GM12801 (cell line): ENCODE results near the gene ZBED4.

ENCODE experiments used
- CTCF ChIP-seq: IDR thresholded peaks from one replicate; pipeline ENCODE4 v1.5.1; 2011; ENCODE audit warnings: control low read depth; ENCODE audit not compliant: insufficient read length; ENCODE audit errors: extremely low read depth

The ZBED4 gene

GRCh38 chr22:49852898-49853894, at the start of gene ZBED4:
Gene ZBED4, plus strand, starts transcription at chr22:49853844. Its CDS starts 29,819 bp downstream, at chr22:49883663.
- no peak for TF ChIP-seq CTCF

DNA sequence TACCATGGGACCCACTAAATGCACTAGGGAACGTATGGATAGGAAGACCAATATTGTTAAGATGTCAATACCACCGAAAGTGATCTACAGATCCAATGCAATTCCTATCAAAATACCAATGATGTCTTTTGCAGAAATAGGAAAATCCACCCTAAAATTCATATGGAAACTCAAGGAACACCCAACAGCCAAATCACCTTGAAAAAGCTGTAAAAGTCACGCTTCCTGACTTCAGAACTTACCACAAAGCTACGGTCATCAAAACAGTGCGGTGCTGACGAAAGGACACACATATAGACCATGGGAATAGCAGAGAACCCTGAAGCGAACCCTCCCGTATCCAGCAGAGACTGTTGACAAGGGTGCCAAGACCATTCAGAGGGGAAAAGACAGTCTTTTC, 46.5 kb upstream of the ZBED4 start:
- no peak for TF ChIP-seq CTCF

- no peak for TF ChIP-seq CTCF
Measured at GRCh38 chr22:49807780-49808708, 45.6 kb upstream of the ZBED4 start.

DNA sequence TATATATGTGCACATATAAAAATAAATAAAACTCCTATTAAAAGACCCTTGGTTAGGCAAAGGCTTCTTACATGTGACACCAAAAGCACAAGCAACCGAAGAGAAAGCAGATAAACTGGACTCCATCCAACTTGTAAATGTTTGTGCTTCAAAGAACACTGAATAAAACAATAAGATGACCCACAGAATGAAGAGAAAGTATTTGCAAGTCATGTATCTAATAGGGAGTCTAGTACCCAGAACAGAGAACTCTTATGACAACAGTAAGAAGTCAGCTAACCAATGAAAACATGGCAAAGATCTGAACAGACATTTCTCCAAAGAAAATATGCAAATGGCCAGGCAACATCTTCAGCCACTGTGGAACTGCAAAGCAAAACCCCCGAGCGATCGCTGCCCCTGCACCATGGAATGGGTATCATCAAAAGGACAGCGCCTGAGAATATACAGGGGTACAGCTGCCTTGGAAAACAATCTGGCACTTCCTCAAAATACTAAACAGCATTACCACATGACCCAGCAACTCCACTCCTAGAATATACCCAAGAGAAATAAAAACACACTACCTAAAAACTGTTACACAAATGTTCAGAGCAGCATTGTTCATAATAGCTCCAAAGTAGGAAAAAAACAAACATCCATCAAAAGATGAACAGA, 43.2 kb upstream of the ZBED4 start:
- no peak for TF ChIP-seq CTCF

GRCh38 chr22:49811020-49811791, 42.4 kb upstream of the ZBED4 start:
- no peak for TF ChIP-seq CTCF

- no peak for TF ChIP-seq CTCF
Measured at GRCh38 chr22:49812838-49813237, 40.8 kb upstream of the ZBED4 start.
